Smooth muscle cell (in vitro differentiated cells): ENCODE measurements around the gene ORC6. TPM values are rescaled to one million over a fixed set of nuclear protein-coding genes. Genes with fewer than 3 reads are reported as not detected.
A peak's percentile ranks its signal among the peaks of the same experiment; 100 is the strongest.

Experiments
- DNase-seq: peaks from one replicate; lab custom pipeline; 2025; ENCODE audit not compliant: unreplicated experiment; lab: John Stamatoyannopoulos, UW
- H2AFZ ChIP-seq: fragments of 200-600 bp; sonication (generic); 2 replicates; pipeline ENCODE4 v1.6.0; 2016; ENCODE audit warnings: antibody characterized with exemption, low read depth, mild to moderate bottlenecking
- H3F3A ChIP-seq: fragments of 200-600 bp; sonication (generic); 2 replicates; pipeline ENCODE4 v1.6.0; 2017; ENCODE audit warnings: antibody characterized with exemption, low read depth
- H3K27ac ChIP-seq: fragments of 200-600 bp; sonication (generic); 2 replicates; pipeline ENCODE4 v1.5.1; 2016; ENCODE audit warnings: low read depth, mild to moderate bottlenecking
- H3K27me3 ChIP-seq: fragments of 200-600 bp; sonication (generic); 2 replicates; pipeline ENCODE4 v1.6.1; 2016; ENCODE audit warnings: low read depth, mild to moderate bottlenecking
- H3K36me3 ChIP-seq: fragments of 200-600 bp; sonication (generic); 2 replicates; pipeline ENCODE4 v1.5.1; 2016; ENCODE audit warnings: low read depth
- H3K4me1 ChIP-seq: fragments of 200-600 bp; sonication (generic); 2 replicates; pipeline ENCODE4 v1.5.1; 2016; ENCODE audit warnings: low read depth
- H3K4me2 ChIP-seq: fragments of 200-600 bp; sonication (generic); 2 replicates; pipeline ENCODE4 v1.6.0; 2016; ENCODE audit warnings: mild to moderate bottlenecking
- H3K4me3 ChIP-seq: fragments of 200-600 bp; sonication (generic); 2 replicates; pipeline ENCODE4 v1.5.1; 2016; ENCODE audit warnings: mild to moderate bottlenecking
- H3K79me2 ChIP-seq: fragments of 200-600 bp; sonication (generic); 2 replicates; pipeline ENCODE4 v1.6.0; 2016; ENCODE audit warnings: low read depth, mild to moderate bottlenecking
- H3K9ac ChIP-seq: fragments of 200-600 bp; sonication (generic); 2 replicates; pipeline ENCODE4 v1.6.0; 2016; ENCODE audit warnings: low read depth
- H3K9me3 ChIP-seq: fragments of 200-600 bp; sonication (generic); replicated peaks from 2 replicates; pipeline ENCODE4 v1.5.1; 2016; ENCODE audit warnings: low read depth
- H4K20me1 ChIP-seq: fragments of 200-600 bp; sonication (generic); 2 replicates; pipeline ENCODE4 v1.6.0; 2016; ENCODE audit warnings: low read depth
- WGBS: methylation state at CpG from one replicate; pipeline ENCODE4 v1.1.7; 2016; ENCODE audit warnings: low lambda C conversion rate; 5-methylcytosine and 5-hydroxymethylcytosine counted together
- polyA plus RNA-seq: library from polyadenylated mRNA; unstranded; fragments of >200 nt; fragmentation: Nextera tagmentation; extraction: Ambion mirVana; gene quantifications from 2 replicates; pipeline ENCODE4 v1.2.1, GENCODE V29; 2016
- total RNA-seq: library from RNA; depleted of rRNA; stranded (reverse); fragments of >200 nt; gene quantifications from 2 replicates; pipeline ENCODE4 v1.2.3, GENCODE V29; 2014
- TF ChIP-seq, protein P1 (sequence below): fragments of 200-600 bp; sonication (generic); IDR thresholded peaks from 2 replicates; pipeline ENCODE4 v1.5.1; 2017; ENCODE audit warnings: borderline replicate concordance, mild to moderate bottlenecking, antibody characterized with exemption; ENCODE audit not compliant: insufficient read depth, poor library complexity, severe bottlenecking

The ORC6 gene
- total and polyA plus RNA-seq, 2 experiments from 2014 or later: 15.6 to 29.4 TPM

DNA sequence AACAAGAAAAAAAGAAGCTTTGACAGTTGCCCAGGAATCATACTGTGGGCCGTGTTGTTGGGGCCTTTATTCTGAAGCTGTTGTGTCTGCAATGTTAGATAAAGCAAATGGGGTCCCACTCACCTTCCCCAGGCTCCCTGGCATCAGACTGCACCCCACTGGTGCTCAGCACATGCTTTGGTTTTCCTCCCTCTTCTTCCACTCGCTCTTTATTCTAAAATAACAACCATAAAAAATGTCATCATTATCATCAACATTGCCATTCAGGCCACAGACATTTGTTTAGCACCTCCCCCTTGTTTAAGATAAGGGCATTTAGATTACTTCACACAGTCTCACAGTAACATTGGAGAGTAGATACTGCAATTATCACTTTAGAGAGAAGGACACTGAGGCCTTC is 50.5 kb downstream of the ORC6 start:
- TF ChIP-seq, protein P1, sequence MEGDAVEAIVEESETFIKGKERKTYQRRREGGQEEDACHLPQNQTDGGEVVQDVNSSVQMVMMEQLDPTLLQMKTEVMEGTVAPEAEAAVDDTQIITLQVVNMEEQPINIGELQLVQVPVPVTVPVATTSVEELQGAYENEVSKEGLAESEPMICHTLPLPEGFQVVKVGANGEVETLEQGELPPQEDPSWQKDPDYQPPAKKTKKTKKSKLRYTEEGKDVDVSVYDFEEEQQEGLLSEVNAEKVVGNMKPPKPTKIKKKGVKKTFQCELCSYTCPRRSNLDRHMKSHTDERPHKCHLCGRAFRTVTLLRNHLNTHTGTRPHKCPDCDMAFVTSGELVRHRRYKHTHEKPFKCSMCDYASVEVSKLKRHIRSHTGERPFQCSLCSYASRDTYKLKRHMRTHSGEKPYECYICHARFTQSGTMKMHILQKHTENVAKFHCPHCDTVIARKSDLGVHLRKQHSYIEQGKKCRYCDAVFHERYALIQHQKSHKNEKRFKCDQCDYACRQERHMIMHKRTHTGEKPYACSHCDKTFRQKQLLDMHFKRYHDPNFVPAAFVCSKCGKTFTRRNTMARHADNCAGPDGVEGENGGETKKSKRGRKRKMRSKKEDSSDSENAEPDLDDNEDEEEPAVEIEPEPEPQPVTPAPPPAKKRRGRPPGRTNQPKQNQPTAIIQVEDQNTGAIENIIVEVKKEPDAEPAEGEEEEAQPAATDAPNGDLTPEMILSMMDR: no peak
- WGBS: 64% methylated on average over 2 of the region's 2 CpGs
- H3K79me2 ChIP-seq: no peaks in the 10 kb centered on the region
- no peaks in the 10 kb centered on the region for H3K4me1 ChIP-seq
- H3K9ac ChIP-seq: no peak overlapping the region
- no peak overlapping the region for H3K27ac ChIP-seq
- H3F3A ChIP-seq: no peaks in the 10 kb centered on the region
- H2AFZ ChIP-seq: no peak overlapping the region
- DNase-seq: no peak
- no peaks in the 10 kb centered on the region for H3K9me3 ChIP-seq
- no peak overlapping the region for H3K4me2 ChIP-seq
- H4K20me1 ChIP-seq: no peaks in the 10 kb centered on the region
- no peak overlapping the region for H3K4me3 ChIP-seq
- H3K27me3 ChIP-seq: no peaks in the 10 kb centered on the region
- no peaks in the 10 kb centered on the region for H3K36me3 ChIP-seq

DNA sequence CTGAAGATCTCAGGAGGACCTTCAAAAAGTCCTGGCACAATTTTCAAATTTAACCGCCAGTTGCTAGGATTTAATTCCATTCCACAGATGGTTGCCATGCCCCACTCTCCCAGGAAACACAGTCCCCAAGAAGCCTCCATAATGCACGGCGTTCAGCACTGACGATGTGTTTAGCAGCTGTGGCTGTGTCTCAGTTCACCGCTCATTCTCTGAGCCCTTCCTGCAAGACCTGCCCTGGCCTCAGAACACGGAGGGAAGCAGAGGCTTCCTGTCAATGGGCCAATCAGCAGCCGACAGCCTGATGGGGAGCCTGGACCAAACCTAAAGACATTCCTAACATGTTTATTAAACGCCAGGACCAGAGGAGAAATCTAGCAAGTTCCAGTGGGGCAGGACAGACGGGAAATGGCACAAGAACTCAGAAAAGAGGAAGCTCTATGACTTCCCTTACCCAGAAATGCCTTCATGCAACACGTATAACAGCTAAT is 53.8 kb downstream of the ORC6 start:
- no peaks in the 10 kb centered on the region for H3K36me3 ChIP-seq
- H4K20me1 ChIP-seq: no peaks in the 10 kb centered on the region
- DNase-seq: no peak
- no peak overlapping the region for H3K9ac ChIP-seq
- H3K4me2 ChIP-seq: peak overlapping the region; percentile 55
- no peaks in the 10 kb centered on the region for H3K9me3 ChIP-seq
- H3F3A ChIP-seq: no peaks in the 10 kb centered on the region
- peak overlapping the region; percentile 64 for H2AFZ ChIP-seq
- WGBS: 47% methylated on average over 10 of the region's 10 CpGs
- no peak overlapping the region for H3K4me3 ChIP-seq
- no peaks in the 10 kb centered on the region for H3K27me3 ChIP-seq
- no peak overlapping the region for H3K27ac ChIP-seq
- H3K4me1 ChIP-seq: peaks cover under 1% of the 10 kb centered on the region
- TF ChIP-seq, protein P1: no peak
- H3K79me2 ChIP-seq: no peaks in the 10 kb centered on the region

- Histone ChIP-seq H2AFZ (no peak overlapping the region), H3K9me3 (no peaks in the 10 kb centered on the region), H3K4me3 (no peak overlapping the region), H4K20me1 (no peaks in the 10 kb centered on the region), H3K36me3 (no peaks in the 10 kb centered on the region), H3K9ac (no peak overlapping the region), H3K4me1 (peaks cover 6% of the 10 kb centered on the region), H3F3A (no peaks in the 10 kb centered on the region), H3K79me2 (no peaks in the 10 kb centered on the region), H3K27me3 (no peaks in the 10 kb centered on the region), H3K27ac (no peak overlapping the region), H3K4me2 (no peak overlapping the region)
- TF ChIP-seq, protein P1: no peak
- 92% methylated on average over 7 of the region's 7 CpGs for WGBS
- DNase-seq: no peak
These were observed 56.2 kb downstream of the ORC6 start for GRCh38 chr16:46745617-46746016.

DNA sequence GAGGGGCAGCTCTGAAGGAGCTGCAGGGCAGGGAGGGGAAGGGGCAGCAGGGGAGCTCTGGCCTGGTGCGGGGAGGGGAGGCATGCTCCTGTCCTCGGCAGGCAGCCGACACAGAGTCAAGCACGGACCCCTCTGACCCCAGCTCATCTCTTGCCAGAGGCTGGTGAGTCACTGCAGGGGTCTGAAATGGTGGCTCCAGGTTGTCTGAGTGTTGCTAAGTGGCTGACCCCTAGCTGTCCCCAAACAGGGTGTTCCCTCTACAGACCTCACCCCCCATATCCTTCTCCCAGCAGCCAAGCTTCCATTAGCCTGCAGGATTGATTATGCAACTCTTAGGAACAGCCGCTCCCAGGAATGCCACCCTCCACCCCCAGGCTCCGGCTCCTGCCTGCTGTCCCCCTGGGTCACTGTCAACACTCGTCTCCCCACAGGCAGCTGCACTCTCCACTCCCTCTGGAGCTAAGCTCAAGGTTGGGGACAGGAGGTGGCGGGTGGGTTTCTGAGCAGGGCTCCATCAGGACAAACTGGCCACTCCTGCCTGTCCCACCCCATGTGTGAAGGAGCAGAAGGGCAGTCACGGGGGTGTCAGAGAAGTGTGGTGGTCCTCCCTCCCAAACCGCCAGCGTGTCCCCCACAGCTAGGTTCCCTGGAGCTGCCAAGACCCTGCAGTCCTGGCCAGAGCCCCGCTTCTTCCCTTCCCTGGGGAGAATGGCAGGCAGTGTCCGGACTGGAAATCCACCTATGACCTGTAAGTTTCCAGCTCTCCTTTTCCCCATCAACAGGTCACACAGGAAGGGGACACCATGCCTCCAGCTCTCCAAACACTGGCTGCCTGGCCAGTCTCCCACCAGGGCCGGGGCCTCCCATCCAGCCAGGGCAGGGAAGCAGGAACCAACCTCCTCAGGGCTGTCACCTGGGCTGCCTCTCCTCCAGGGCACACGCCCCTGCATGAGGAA is 57.6 kb downstream of the ORC6 start:
- H3K79me2 ChIP-seq: no peaks in the 10 kb centered on the region
- no peak for DNase-seq
- no peaks in the 10 kb centered on the region for H3K36me3 ChIP-seq
- H4K20me1 ChIP-seq: no peaks in the 10 kb centered on the region
- no peak overlapping the region for H3K27ac ChIP-seq
- H3K4me3 ChIP-seq: no peak overlapping the region
- H2AFZ ChIP-seq: no peak overlapping the region
- 69% methylated on average over 14 of the region's 15 CpGs for WGBS
- H3K9ac ChIP-seq: no peak overlapping the region
- H3K4me2 ChIP-seq: no peak overlapping the region
- TF ChIP-seq, protein P1: no peak
- no peaks in the 10 kb centered on the region for H3K27me3 ChIP-seq
- no peaks in the 10 kb centered on the region for H3K9me3 ChIP-seq
- peaks cover 6% of the 10 kb centered on the region for H3K4me1 ChIP-seq
- no peaks in the 10 kb centered on the region for H3F3A ChIP-seq
